ENCODE results near the gene LPAR2.

Gene LPAR2

GRCh38 chr19:19592690-19593089, 35.3 kb downstream of the LPAR2 start:
- no peak for DNase-seq

- peak; percentile 98 for DNase-seq
These were observed 36.7 kb downstream of the LPAR2 start for GRCh38 chr19:19591133-19591825.

GRCh38 chr19:19588546-19588945, 39.5 kb downstream of the LPAR2 start:
- DNase-seq = peak; percentile 44

- no peak for DNase-seq
These were observed 40.2 kb downstream of the LPAR2 start for GRCh38 chr19:19587771-19588170.

- no peak for DNase-seq
These were observed 43.7 kb downstream of the LPAR2 start for GRCh38 chr19:19584356-19584755.

GRCh38 chr19:19582471-19582870, 45.5 kb downstream of the LPAR2 start:
- DNase-seq = no peak

- DNase-seq = no peak
These were observed 46.6 kb downstream of the LPAR2 start for GRCh38 chr19:19581391-19581790.

- no peak for DNase-seq
These were observed 47.6 kb downstream of the LPAR2 start for GRCh38 chr19:19580418-19580817.

- no peak for DNase-seq
These were observed 48.3 kb downstream of the LPAR2 start for GRCh38 chr19:19579533-19580361.

GRCh38 chr19:19578252-19578651, 49.8 kb downstream of the LPAR2 start:
- no peak for DNase-seq

- DNase-seq = no peak
These were observed 52.6 kb downstream of the LPAR2 start for GRCh38 chr19:19575411-19575810.

Measured in HCEC 1CT (cell line).